Measurements from ENCODE around the gene CCM2. TPM values are rescaled to one million over a fixed set of nuclear protein-coding genes. Genes with fewer than 3 reads are reported as not detected.
A peak's percentile ranks its signal among the peaks of the same experiment; 100 is the strongest.

CCM2 gene
- total RNA-seq, 2 experiments from 2014 or later, result 70.1 to 80.1 TPM

- Mint-ChIP-seq H3K36me3 (ENCODE audit: low read depth) (peaks cover 4% of the 10 kb centered on the region), H3K4me3 (no peak overlapping the region), H3K9me3 (ENCODE audit: low read depth) (no peaks in the 10 kb centered on the region), H3K4me1 (peaks cover 3% of the 10 kb centered on the region), H3K27me3 (peaks cover 2% of the 10 kb centered on the region), H3K27ac (no peak overlapping the region)
- ChIA-PET POLR2A (no interaction called here), CTCF (interaction anchor here (5.8 to 6.9 kb wide), 2 partner anchors 19 to 143 kb away, joined by 22 to 37 read pairs; no protein-coding TSS in a partner anchor)
- DNase-seq, result no peak
- no peak for ATAC-seq
- intact Hi-C loops (cut with DNase I, micrococcal nuclease), result no loop called here
Measured at GRCh38 chr7:45116048-45116447, 116.0 kb downstream of the CCM2 start.

GRCh38 chr7:45117582-45117981 is 117.6 kb downstream of the CCM2 start:
- Mint-ChIP-seq H3K27me3 (peaks cover 2% of the 10 kb centered on the region), H3K27ac (no peak overlapping the region), H3K9me3 (ENCODE audit: low read depth) (no peaks in the 10 kb centered on the region), H3K4me3 (no peak overlapping the region), H3K4me1 (peaks cover under 1% of the 10 kb centered on the region), H3K36me3 (ENCODE audit: low read depth) (no peaks in the 10 kb centered on the region)
- no peak for ATAC-seq
- ChIA-PET CTCF (interaction anchor here (0.9 kb wide), 1 partner anchor 144 kb away, joined by 3 read pairs; no protein-coding TSS in a partner anchor), POLR2A (no interaction called here)
- no peak for DNase-seq
- intact Hi-C loops (cut with DNase I, micrococcal nuclease), result no loop called here

- H3K27ac Mint-ChIP-seq, result no peak overlapping the region
- CTCF ChIA-PET, result interaction anchor here (0.9 kb wide), 1 partner anchor 145 kb away, joined by 3 read pairs; no protein-coding TSS in a partner anchor
Measured at GRCh38 chr7:45118292-45118691, 118.3 kb downstream of the CCM2 start.

GRCh38 chr7:45118889-45119331 is 118.9 kb downstream of the CCM2 start:
- H3K27ac Mint-ChIP-seq, result no peak overlapping the region
- no peak overlapping the region for H3K4me3 Mint-ChIP-seq
- H3K4me1 Mint-ChIP-seq, result peaks cover 8% of the 10 kb centered on the region
- H3K9me3 Mint-ChIP-seq (ENCODE audit: low read depth), result no peaks in the 10 kb centered on the region
- DNase-seq (no peak), ATAC-seq (no peak)
- ChIA-PET CTCF (interaction anchor here (1.0 kb wide), 1 partner anchor 17 kb away, joined by 4 read pairs; no protein-coding TSS in a partner anchor), POLR2A (interaction anchor here (0.5 kb wide), 1 partner anchor 9 kb away, joined by 4 read pairs; no protein-coding TSS in a partner anchor)
- peaks cover 2% of the 10 kb centered on the region for H3K27me3 Mint-ChIP-seq
- no peaks in the 10 kb centered on the region for H3K36me3 Mint-ChIP-seq (ENCODE audit: low read depth)
- intact Hi-C loops (cut with DNase I, micrococcal nuclease), result no loop called here

More at GRCh38 chr7:45118292-45118691, 118.3 kb downstream of the CCM2 start:
- Mint-ChIP-seq H3K9me3 (ENCODE audit: low read depth) (no peaks in the 10 kb centered on the region), H3K4me1 (peaks cover 4% of the 10 kb centered on the region), H3K4me3 (no peak overlapping the region), H3K27me3 (peaks cover 2% of the 10 kb centered on the region), H3K36me3 (ENCODE audit: low read depth) (no peaks in the 10 kb centered on the region)
- intact Hi-C loops (cut with DNase I, micrococcal nuclease), result no loop called here
- ATAC-seq (no peak), DNase-seq (no peak)
- POLR2A ChIA-PET, result no interaction called here

GRCh38 chr7:45119550-45119949 is 119.5 kb downstream of the CCM2 start:
- ChIA-PET POLR2A (interaction anchor here (0.5 kb wide), 1 partner anchor 10 kb away, joined by 4 read pairs; no protein-coding TSS in a partner anchor), CTCF (interaction anchor here (1.0 kb wide), 1 partner anchor 16 kb away, joined by 4 read pairs; no protein-coding TSS in a partner anchor)
- intact Hi-C loops (cut with DNase I, micrococcal nuclease), result no loop called here
- Mint-ChIP-seq H3K4me1 (peaks cover 8% of the 10 kb centered on the region), H3K36me3 (ENCODE audit: low read depth) (no peaks in the 10 kb centered on the region), H3K9me3 (ENCODE audit: low read depth) (no peaks in the 10 kb centered on the region), H3K27ac (no peak overlapping the region), H3K27me3 (no peaks in the 10 kb centered on the region), H3K4me3 (no peak overlapping the region)
- DNase-seq, result no peak
- no peak for ATAC-seq

- no peaks in the 10 kb centered on the region for H3K36me3 Mint-ChIP-seq (ENCODE audit: low read depth)
- peak overlapping the region; percentile 78 for H3K27ac Mint-ChIP-seq
- intact Hi-C loops (cut with DNase I, micrococcal nuclease), result no loop called here
- DNase-seq (no peak), ATAC-seq (no peak)
- POLR2A ChIA-PET, result no interaction called here
- no peak overlapping the region for H3K4me3 Mint-ChIP-seq
- H3K27me3 Mint-ChIP-seq, result no peaks in the 10 kb centered on the region
- CTCF ChIA-PET, result interaction anchor here (0.6 to 2.3 kb wide), 4 partner anchors 11 to 266 kb away, joined by 3 to 9 read pairs (median 6); partner anchors contain the start of gene TBRG4
- H3K4me1 Mint-ChIP-seq, result peaks cover 8% of the 10 kb centered on the region
- H3K9me3 Mint-ChIP-seq (ENCODE audit: low read depth), result no peaks in the 10 kb centered on the region
Measured at GRCh38 chr7:45122975-45123860, 123.2 kb downstream of the CCM2 start.

- no peak for DNase-seq
- intact Hi-C loops (cut with DNase I, micrococcal nuclease), result no loop called here
- Mint-ChIP-seq H3K27ac (no peak overlapping the region), H3K27me3 (no peaks in the 10 kb centered on the region), H3K4me3 (no peak overlapping the region), H3K36me3 (ENCODE audit: low read depth) (no peaks in the 10 kb centered on the region), H3K4me1 (peaks cover 8% of the 10 kb centered on the region), H3K9me3 (ENCODE audit: low read depth) (no peaks in the 10 kb centered on the region)
- no peak for ATAC-seq
- CTCF ChIA-PET, result interaction anchor here (0.6 to 2.3 kb wide), 7 partner anchors 10 to 457 kb away, joined by 3 to 8 read pairs (median 4); partner anchors contain the start of gene TBRG4
- POLR2A ChIA-PET, result no interaction called here
Measured at GRCh38 chr7:45123913-45124710, 124.1 kb downstream of the CCM2 start.

- Mint-ChIP-seq H3K4me3 (no peak overlapping the region), H3K27me3 (no peaks in the 10 kb centered on the region), H3K9me3 (ENCODE audit: low read depth) (no peaks in the 10 kb centered on the region), H3K36me3 (ENCODE audit: low read depth) (no peaks in the 10 kb centered on the region), H3K27ac (no peak overlapping the region), H3K4me1 (peaks cover 8% of the 10 kb centered on the region)
- ChIA-PET CTCF (interaction anchor here (0.5 to 2.1 kb wide), 7 partner anchors 11 to 218 kb away, joined by 3 to 8 read pairs (median 3); no protein-coding TSS in a partner anchor), POLR2A (no interaction called here)
- no peak for ATAC-seq
- intact Hi-C loops (cut with DNase I, micrococcal nuclease), result no loop called here
- no peak for DNase-seq
Measured at GRCh38 chr7:45125193-45125904, 125.3 kb downstream of the CCM2 start.

Other genes starting within 250 kb of the CCM2 start
- gene PPIA, start 203.5 kb upstream of the CCM2 start, total RNA-seq, result 1,000 to 10,000 TPM; 2,017 to 2,916 TPM
- 100 to 1,000 TPM; 148 to 275 TPM for gene H2AZ2, start 152.1 kb upstream of the CCM2 start, total RNA-seq
- gene PURB, start 114.7 kb upstream of the CCM2 start, total RNA-seq, result 10 to 100 TPM; 18.8 to 20.8 TPM
- gene MYO1G, start 21.2 kb upstream of the CCM2 start, total RNA-seq, result 100 to 1,000 TPM; 369 to 376 TPM
- under 1 TPM; 0.14 to 0.21 TPM for gene NACAD, start 88.8 kb downstream of the CCM2 start, total RNA-seq
- 100 to 1,000 TPM; 158 to 163 TPM for gene TBRG4, start 111.5 kb downstream of the CCM2 start, total RNA-seq
- gene RAMP3, start 157.6 kb downstream of the CCM2 start, total RNA-seq, result not detected

Measured in activated CD4-positive, alpha-beta T cell treated with anti-CD3 and anti-CD28 coated beads for 36 hours (primary cell).